GM18517 (cell line): ENCODE results near the gene COX6A2.
"Not testable (repeated sequence)": the region's sequence is repeated elsewhere in the genome, so short reads cannot be mapped to it uniquely, and the experiment has no call there.

Experiments
- ATAC-seq: cut with Tn5 transposase; IDR thresholded peaks from one replicate; pipeline ENCODE4 v1.9.1; 2021; ENCODE audit warnings: mild to moderate bottlenecking, moderate library complexity; ENCODE audit not compliant: unreplicated experiment

COX6A2 gene

DNA sequence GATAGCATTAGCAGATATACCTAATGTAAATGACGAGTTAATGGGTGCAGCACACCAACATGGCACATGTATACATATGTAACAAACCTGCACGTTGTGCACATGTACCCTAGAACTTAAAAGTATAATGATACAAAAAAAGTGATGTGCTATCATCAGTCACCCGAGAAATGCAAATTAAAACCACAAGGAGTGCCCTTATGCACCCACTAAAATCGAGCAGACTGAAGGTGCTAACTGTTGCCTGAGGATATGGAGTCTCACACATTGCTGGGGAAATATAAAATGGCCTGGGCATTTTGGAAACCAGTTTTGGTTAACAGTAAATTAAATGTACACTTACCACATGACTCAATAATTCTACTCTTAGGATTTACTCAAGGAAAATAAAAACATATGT, 10.9 kb upstream of the COX6A2 start:
- ATAC-seq: not testable (repeated sequence)

DNA sequence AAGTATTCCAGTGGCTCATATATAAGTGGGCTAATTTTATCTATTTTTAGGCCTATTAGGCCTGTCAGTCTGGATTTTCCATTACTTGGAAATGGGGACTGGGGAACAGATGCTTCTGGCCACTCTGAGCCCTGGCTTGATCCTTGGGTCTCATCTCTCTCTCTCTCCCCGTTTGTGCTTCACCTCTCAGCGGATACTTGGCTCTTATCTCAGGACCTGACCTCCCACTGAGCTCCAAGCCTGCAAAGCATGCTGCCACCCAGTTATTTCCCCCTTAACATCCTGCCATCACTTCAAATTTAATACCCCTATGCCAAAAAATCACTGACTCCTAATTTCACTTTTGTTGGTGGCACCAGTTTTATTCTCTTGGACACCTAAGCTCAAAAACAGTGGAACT, 10.3 kb upstream of the COX6A2 start:
- ATAC-seq: no peak

DNA sequence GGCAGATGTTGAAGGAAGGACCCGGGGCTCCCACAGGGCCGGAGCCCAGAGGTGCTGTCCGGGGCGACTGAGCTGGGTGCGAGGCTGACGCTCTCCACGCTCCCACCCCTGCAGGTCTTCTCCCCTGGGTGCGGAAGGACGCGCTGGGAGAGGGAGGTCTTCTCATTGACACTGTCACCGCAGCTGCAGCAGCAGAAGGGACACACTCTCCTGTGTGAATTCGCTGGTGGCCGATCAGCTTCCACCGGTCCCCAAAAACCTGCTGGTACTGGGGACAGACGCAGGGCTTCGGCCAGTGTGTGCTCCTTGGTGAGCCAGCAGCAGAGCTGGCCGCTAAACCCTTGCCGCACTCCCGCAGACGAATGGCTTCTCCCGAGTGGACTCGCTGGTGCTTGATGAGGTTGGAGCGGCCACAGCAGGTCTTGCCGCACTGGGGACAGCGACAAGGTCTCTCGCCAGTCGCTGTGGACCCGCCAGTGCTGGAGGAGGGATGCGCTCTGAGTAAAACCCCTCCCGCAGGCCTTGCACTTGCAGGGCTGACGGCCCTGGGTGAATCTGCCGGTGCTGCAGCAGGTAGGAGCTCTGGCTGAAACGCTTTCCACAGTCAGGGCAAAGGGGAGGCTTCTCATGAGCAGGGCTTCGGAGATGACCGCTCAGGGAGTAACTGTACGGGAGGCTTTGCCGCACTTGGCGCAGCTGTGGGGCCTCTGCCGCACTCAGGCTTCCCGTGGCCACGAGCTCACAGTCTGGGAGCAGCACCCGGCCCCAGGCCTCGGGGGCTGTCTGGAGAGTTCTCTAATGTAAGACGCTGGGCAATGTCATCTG, 8.3 kb upstream of the COX6A2 start:
- no peak for ATAC-seq

DNA sequence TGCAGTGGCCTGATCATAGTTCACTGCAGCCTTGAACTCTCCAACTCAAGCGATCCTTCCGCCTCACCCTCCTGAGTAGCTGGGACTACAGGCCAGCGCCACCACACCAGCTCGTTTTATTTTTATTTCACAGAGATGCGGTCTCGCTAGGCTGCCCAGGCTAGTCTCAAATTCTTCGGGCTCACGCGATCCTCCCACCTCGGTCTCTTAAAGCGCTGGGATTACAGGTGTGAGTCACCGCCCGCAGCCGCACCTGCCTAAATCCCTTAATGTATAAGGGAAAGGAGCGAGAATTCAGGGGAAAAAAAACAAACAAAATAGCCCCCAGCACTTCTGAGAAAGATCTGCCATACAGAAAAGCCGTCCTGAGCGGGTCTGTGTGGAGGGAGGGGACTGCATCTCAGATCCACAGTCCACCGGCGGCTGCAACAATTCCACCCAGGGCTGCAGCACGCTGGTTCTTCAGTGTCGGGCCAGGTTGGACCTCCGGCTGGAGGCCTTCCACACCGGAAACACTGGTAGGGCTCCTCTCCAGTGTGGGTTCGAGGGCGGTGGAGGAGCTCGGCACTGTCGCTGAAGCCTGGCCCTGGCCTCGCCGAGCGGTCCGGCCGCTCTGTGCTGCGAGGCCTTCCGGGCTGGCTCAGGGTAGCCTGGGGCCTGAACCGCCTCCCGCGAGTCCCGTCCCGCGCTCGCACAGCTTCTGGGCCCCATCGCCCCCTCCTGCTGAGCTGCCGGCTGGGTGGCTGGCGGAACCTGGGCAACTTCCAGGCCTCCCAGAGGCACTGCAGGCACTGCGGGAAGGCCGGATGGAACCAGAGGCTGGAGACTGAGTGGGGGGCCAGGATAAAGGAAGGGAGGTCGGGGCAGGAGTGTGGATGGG, 7.4 kb upstream of the COX6A2 start:
- ATAC-seq: no peak

DNA sequence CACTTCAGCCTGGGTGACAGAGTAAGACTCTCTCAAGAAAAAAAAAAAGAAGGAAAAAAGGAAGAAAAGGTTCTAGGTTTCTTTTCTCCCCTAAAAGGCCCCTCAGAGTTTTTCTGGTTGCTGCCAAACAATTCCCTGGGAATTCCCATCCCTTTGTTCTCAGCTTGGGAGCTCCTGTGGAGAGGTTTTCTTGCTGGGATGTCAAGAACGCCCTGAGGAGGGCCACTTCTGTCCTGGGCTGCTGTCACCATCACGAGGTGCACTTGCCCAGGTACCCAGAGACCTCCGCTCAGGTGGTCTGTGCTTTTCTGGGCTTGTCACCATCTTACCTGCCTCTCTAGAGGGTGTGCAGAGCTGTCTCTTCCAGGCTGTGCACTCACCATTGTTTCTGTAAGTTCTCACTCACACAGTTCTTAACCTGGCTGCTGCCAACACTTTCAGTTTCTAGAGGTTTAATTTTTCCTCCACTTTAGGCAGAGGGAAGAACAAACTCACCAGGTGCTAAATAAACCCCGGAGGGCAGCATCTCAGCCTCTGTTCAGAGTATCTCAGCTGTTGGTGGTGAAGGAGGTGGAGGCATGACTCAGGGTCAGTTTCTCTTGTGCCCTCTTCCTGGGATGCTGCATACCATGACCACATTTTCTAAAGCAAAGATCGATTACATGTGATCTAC, 2.4 kb upstream of the COX6A2 start:
- no peak for ATAC-seq

DNA sequence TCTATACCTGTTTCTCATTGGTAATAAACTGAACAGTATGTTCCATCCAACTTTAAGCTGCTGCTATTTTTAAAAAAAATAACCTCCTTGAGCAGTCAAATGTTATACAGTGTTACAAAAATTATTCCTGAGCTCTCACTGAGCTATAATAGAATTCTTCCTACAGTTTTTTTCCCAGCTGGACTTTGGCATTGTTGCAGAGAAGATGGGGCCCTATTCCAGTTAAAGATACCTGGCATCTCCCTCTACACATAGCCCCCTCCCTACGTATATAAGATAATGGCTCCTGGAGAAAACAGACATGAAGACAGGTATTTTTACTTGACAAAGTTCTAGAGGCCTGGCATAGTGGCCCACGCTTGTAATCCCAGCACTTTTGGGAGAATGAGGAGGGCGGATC, 1.6 kb upstream of the COX6A2 start:
- no peak for ATAC-seq

DNA sequence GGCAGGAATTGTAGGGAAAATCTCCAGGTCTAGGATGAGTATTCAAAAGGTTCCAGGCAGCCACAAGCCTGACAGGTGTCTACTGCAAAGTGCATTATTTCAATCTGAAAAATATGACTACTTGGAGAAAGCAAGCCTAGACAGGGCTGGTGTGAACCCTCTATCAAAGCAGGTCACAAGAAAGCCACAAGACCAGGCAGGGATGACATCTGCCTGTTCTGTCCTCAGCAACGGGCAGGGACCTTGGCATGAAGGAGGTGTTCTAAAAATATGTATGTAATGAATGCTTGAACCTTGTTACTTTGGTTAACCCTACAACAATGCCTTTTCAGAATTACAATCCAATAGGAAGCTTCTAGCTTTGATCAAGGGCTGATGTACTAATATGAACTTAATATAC, 1.2 kb upstream of the COX6A2 start:
- ATAC-seq: no peak

DNA sequence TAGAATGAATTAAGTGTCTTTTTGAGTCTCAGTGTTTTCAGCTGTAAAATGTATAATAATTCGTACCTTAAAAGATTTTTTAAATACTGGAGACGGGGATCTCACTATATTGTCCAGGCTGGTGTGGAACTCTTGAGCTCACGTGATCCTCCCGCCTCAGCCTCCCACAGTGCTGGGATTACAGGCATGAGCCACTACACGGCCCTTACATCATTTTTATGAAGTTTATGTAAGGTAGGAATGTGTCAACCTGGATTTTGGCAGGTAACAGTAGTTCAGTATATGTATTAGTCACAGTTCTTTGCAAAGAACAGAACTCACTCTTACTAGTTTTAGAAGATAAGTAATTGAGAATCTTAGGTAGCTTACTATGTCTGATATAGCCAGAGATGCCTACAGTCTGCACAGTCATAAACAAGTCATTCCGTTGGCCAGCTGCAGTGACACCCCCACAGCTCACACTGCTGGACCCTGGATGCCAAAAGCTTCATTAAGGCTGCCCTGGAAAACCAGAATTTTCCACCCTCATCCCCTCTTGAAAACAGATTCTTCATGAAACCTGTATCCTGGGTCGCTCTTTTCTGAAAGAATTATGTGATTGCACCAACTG, 583 bp upstream of the COX6A2 start:
- ATAC-seq: no peak

DNA sequence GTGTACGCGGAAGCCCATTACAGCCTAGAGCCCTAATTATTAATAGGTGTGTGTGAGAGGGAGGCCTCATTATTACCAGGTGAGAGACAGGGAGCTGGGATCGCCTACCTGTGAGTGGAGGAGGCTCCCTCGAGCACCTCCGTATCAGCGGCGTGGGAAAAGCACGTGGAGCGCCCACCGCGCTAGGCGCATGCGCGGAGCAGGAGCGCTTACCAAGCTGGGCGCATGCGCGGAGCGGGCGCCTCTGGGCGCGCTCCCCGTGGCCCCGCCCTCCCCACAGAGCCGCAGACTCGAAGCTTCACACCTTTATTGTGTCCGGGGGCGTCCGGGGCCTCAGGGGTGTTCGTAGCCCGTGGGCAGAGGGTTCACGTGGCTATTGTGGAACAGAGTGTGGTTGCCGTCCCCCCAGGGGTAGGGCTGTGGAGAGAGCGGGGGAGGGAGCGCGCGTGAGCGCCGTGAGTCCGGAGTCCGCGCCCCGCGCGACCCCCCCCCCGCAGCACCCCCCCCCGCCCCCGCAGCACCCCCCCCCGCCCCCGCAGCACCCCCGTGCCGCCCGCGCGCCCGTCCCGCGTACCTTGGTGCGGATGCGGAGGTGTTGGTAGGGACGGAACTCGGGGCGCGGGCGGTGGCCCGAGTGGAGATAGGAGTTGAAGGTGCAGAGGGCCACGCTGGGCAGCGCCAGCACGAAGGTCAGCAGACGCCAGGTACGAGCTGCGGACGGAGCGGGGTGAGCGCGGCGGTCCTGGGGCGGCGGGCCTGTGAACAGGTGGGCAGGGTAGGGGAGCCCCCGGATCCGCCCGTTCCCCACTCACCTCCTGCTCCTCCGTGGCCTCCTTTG, 500 bp downstream of the COX6A2 start:
- ATAC-seq: no peak

DNA sequence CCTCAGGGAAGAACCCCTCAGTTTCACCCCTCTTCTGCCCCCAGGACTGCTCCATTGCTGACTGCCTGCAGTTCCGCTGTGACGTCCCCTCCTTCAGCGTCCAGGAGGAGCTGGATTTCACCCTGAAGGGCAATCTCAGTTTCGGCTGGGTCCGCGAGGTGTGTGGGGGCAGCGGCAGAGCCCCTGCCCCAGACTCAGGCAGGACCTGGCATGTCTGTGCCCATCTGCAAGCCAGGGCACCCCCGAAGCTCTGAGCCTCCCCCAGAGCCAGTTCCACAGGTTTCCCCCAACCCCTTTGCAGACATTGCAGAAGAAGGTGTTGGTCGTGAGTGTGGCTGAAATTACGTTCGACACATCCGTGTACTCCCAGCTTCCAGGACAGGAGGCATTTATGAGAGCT, 4.4 kb downstream of the COX6A2 start:
- ATAC-seq: no peak

DNA sequence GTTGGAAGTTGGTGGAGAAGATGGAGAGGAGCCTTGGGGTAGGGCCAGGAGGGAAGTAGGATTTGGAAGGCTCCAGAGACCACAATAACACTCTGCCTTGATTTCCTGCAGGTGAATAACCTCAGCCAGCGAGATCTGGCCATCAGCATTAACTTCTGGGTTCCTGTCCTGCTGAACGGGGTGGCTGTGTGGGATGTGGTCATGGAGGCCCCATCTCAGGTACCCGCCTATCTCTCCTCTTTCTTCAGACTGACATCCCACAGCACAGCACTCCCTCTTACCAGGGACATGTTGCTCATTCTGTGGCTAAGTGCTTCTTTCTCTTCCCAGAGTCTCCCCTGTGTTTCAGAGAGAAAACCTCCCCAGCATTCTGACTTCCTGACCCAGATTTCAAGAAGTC, 4.9 kb downstream of the COX6A2 start:
- ATAC-seq: no peak

DNA sequence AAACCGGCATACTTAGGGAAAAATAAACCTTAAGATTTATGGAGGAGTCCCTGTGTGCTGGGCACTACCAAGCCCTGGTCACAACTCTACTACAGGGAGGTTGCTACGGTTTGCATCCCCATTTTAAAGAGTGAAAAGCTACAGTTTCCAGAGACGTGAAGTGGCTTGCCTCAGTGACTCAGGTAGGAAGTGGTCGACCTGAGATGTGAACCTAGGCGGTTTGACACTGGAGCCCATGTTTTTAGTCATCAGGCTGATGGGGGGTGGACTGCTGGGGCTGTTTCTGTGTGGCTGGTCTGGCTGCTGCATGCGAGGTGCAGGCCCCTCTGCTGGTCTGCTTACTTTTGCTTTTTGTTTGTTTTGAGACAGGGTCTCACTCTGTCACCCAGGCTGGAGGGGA, 6.6 kb downstream of the COX6A2 start:
- no peak for ATAC-seq

DNA sequence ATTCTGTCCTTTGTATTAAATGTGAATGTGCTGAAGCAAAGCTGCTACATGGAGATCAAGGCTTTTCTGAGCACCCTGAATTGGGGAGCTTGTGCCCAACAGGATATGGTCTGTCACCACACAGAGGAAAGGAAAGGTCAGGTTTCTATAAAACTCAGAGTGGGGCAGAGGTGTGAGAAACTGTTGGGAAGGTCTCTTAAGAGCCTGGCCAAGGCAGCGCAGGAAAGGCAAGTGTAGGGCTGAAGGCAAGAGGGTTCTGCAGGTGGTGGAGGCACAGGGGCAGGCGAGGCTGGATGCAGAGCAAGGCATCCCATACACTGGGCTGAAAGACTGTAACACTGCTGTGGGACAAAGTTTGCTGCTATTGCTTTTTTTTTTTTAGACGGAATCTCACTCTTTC, 8.1 kb downstream of the COX6A2 start:
- ATAC-seq: no peak

DNA sequence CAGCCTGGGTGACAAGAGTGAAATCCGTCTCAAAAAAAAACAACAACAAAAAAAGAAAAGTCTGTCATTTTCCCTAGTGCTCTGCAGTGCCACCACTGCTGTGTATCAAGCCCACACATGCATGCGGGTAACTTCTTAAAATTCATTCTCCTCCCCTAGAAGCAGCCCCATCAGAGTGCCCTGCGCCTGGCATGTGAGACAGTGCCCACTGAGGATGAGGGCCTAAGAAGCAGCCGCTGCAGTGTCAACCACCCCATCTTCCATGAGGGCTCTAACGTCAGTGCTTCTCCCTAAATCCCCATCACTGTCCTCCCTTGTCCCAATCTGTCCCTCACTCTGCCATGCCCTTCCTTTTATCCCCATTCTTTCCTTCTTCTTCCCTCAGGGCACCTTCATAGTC, 10.2 kb downstream of the COX6A2 start:
- ATAC-seq: no peak

DNA sequence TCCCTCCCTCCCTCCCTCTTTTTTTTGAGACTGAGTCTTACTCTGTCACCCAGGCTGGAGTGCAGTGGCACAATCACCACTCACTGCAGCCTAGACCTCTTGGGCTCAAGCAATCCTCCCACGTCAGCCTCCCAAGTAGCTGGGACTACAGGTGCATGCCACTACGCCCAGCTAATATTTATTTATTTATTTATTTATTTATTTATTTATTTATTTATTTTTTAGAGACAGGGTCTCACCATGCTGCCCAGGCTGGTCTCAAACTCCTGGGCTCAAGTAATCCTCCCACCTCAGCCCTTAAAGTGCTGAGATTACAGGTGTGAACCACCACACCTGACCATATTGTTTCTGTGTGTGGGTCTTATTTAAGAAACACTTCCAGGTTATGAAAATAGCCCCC, 11.1 kb downstream of the COX6A2 start:
- ATAC-seq: not testable (repeated sequence)

DNA sequence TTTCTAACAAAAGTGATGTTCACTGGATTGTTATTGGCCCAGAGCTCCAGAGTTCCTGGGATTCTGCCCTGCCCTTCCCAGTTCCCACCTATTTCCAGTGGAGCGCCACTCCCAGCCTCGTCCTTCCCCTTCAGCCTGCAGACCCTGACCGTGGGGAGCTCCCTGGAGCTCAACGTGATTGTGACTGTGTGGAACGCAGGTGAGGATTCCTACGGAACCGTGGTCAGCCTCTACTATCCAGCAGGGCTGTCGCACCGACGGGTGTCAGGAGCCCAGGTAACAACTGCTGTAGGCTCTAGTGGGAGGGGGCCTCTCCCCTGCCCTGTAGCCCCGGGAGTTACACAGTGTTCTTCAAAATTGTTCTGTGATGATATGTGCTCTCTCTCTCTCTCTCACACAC, 11.8 kb downstream of the COX6A2 start:
- ATAC-seq: no peak

DNA sequence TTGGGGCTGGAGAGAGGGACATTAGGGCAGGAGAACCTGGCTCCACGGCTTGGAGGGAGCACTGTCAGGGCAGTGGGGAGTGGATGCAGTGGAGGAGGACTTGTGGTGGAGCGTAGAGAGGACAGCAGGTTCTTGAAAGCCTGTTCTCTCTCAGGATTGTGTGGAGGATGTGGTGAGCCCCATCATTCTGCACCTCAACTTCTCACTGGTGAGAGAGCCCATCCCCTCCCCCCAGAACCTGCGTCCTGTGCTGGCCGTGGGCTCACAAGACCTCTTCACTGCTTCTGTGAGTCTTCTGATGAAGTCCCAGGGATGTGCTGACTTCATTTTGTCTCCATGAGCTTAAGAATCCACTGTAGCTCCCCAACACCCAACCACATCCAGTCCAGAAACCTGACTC, 13.5 kb downstream of the COX6A2 start:
- no peak for ATAC-seq

DNA sequence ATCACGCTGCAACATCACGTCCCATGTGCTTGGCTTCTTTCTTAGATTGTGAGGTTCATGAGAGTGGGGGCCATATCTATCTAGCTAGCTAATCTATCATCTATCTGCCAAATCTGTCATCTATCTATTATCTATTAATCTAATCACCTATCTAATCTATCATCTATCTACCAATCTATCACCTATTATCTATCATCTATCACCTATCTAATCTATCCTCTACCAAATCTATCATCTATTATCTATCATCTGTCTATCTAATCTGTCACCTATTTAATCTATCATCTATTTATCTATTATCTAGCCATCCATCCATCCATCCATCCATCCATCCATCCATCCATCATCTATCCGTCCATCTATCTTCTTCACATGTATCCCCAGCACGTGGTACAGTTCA, 14.2 kb downstream of the COX6A2 start:
- no peak for ATAC-seq

DNA sequence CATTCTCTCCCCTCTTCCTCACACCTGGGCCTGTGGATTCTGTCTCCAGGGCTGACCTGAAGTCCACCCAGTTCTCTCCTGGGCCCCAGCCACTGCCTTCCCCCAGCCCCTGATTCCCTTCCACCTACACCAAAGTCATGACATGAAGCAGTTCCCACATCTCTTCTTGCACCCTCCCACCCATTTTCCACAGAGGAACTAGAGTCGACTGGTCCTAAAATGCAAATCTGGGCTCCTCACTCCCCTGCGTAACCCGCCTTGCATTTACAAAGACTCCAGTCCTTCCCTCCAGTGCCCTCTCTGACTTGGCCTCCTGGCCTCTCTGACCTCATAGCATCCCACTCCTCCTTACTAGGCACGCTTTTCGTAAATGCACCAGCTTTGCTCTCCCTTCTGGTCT, 14.8 kb downstream of the COX6A2 start:
- no peak for ATAC-seq

DNA sequence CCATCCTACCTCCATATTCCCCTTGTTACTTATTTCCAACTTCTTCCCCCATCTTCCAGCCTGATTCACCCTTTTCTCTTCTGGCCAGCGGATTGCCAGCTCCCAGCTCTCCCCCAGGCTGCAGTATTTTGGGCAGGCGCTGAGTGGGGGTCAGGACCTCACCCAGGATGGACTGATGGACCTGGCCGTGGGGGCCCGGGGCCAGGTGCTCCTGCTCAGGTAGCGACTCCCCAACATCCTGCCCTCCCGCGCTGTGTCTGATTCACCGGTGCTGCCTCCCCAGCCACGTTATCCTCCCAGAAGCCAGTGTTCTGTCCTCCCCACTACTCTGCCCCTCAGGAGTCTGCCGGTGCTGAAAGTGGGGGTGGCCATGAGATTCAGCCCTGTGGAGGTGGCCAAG, 15.4 kb downstream of the COX6A2 start:
- ATAC-seq: no peak
